B cell (primary cell): ENCODE results near the gene ID1. TPM values are rescaled to one million over a fixed set of nuclear protein-coding genes. Genes with fewer than 3 reads are reported as not detected.

Experiments
- ATAC-seq: fragments of 200-7000 bp; cut with Tn5 transposase; one replicate; pipeline ENCODE4 v1.10.0; 2021; ENCODE audit warnings: low read depth, mild to moderate bottlenecking, moderate number of reproducible peaks, moderate library complexity
- CTCF ChIA-PET: fragments of 350-600 bp; sonication (Branson Sonifier 250); formaldehyde crosslinking; loops from one replicate; lab custom pipeline; 2021; ENCODE audit warnings: antibody characterized with exemption, inconsistent platforms; lab: Charles Lee
- POLR2A ChIA-PET: fragments of 350-600 bp; sonication (Branson Sonifier 250); formaldehyde crosslinking; loops from one replicate; lab custom pipeline; 2021; ENCODE audit warnings: antibody characterized with exemption; lab: Charles Lee
- DNase-seq: peaks from one replicate; pipeline ENCODE4 v3.0.0; 2013
- H2AFZ ChIP-seq: 2 replicates; pipeline ENCODE4 v1.6.1; 2012; ENCODE audit warnings: mild to moderate bottlenecking, low read depth, low read length; ENCODE audit not compliant: insufficient read depth, poor library complexity, severe bottlenecking
- H3K27ac ChIP-seq, 2 donors: 1 replicate in 1 of 2; 2 replicates in 1 of 2; pipeline ENCODE4 v1.5.1; 2012 to 2013; ENCODE audit warnings: low read length in 2 of 2, mild to moderate bottlenecking in 2 of 2, moderate library complexity in 1 of 2
- H3K27me3 ChIP-seq, 4 experiments: fragments of 200-600 bp in 1 of 4; sonication (generic) in 1 of 4; replicated peaks in 1 of 4; 1 replicate in 2 of 4; 2 replicates in 2 of 4; pipeline versions ENCODE4 v1.6.1 to v1.7.0; 2013 to 2016; ENCODE audit warnings: low read length in 3 of 4, mild to moderate bottlenecking in 2 of 4, mixed read lengths in 1 of 4, moderate library complexity in 1 of 4; ENCODE audit not compliant: insufficient read depth in 4 of 4, control insufficient read depth in 3 of 4; ENCODE audit errors: control extremely low read depth in 1 of 4
- H3K36me3 ChIP-seq, 2 experiments: replicated peaks in 1 of 2; 1 replicate in 1 of 2; 2 replicates in 1 of 2; pipeline versions ENCODE4 v1.6.1 to v1.7.1; 2013; ENCODE audit warnings: low read length in 1 of 2; ENCODE audit not compliant: insufficient read depth in 2 of 2, control insufficient read depth in 1 of 2; ENCODE audit errors: control extremely low read depth in 1 of 2, extremely low read depth in 1 of 2
- H3K4me1 ChIP-seq, 2 donors: fragments of 200-600 bp in 1 of 2; sonication (generic) in 1 of 2; 1 replicate in 1 of 2; 2 replicates in 1 of 2; pipeline versions ENCODE4 v1.5.1 to v1.6.1; 2013 to 2017; ENCODE audit warnings: low read length in 2 of 2; ENCODE audit not compliant: control insufficient read depth in 2 of 2, insufficient read depth in 2 of 2
- H3K4me2 ChIP-seq: replicated peaks from 2 replicates; pipeline ENCODE3; 2012; ENCODE audit warnings: mild to moderate bottlenecking, low read depth, low read length; ENCODE audit not compliant: poor library complexity, severe bottlenecking
- H3K4me3 ChIP-seq, 5 experiments: fragments of 200-600 bp in 1 of 5; sonication (generic) in 1 of 5; 1 replicate in 3 of 5; 2 replicates in 2 of 5; pipeline versions ENCODE4 v1.5.1 to v1.7.0; 2011 to 2016; ENCODE audit warnings: low read length in 4 of 5, mild to moderate bottlenecking in 4 of 5, low read depth in 2 of 5, control low read depth in 1 of 5, moderate library complexity in 1 of 5; ENCODE audit not compliant: insufficient read depth in 1 of 5; ENCODE audit errors: control extremely low read depth in 1 of 5, extremely low read depth in 1 of 5
- H3K79me2 ChIP-seq: fragments of 200-600 bp; sonication (generic); one replicate; pipeline ENCODE4 v1.6.0; 2016; ENCODE audit warnings: low read length; ENCODE audit not compliant: control insufficient read depth, insufficient read depth
- H3K9ac ChIP-seq: fragments of 200-600 bp; sonication (generic); 2 replicates; pipeline ENCODE4 v1.6.1; 2017; ENCODE audit warnings: mild to moderate bottlenecking, low read length, moderate library complexity
- H3K9me3 ChIP-seq, 3 donors: one replicate each; pipeline versions ENCODE4 v1.6.1 to v1.7.1; 2013; ENCODE audit warnings: low read length in 2 of 3; ENCODE audit not compliant: control insufficient read depth in 2 of 3, insufficient read depth in 1 of 3; ENCODE audit errors: control extremely low read depth in 1 of 3
- H4K20me1 ChIP-seq: 2 replicates; pipeline ENCODE4 v1.6.0; 2012; ENCODE audit warnings: mild to moderate bottlenecking, low read length; ENCODE audit not compliant: insufficient read depth, control insufficient read depth, poor library complexity, severe bottlenecking
- H3K27ac Mint-ChIP-seq: one replicate; pipeline ENCODE4 v1.8.0; 2021; ENCODE audit warnings: mixed read lengths
- H3K27me3 Mint-ChIP-seq: one replicate; pipeline ENCODE4 v1.8.0; 2021; ENCODE audit warnings: mixed read lengths
- H3K4me1 Mint-ChIP-seq: one replicate; pipeline ENCODE4 v1.8.0; 2021; ENCODE audit warnings: mixed read lengths
- H3K4me3 Mint-ChIP-seq: one replicate; pipeline ENCODE4 v1.8.0; 2021; ENCODE audit warnings: mixed read lengths
- H3K9me3 Mint-ChIP-seq: one replicate; pipeline ENCODE4 v1.8.0; 2022; ENCODE audit warnings: mixed read lengths; ENCODE audit not compliant: insufficient read depth
- CTCF ChIP-seq: fragments of 200-600 bp; IDR thresholded peaks from one replicate; pipeline ENCODE4 v1.8.0; 2022; ENCODE audit warnings: antibody characterized with exemption, mild to moderate bottlenecking
- EZH2 ChIP-seq: IDR thresholded peaks from 2 replicates; pipeline ENCODE4 v1.6.1; 2012; ENCODE audit warnings: borderline replicate concordance, low read depth, mild to moderate bottlenecking, moderate library complexity, low read length; ENCODE audit not compliant: insufficient read depth, poor library complexity, severe bottlenecking
- WGBS: methylation state at CpG from one replicate; pipeline ENCODE4 v1.1.5; 2013; ENCODE audit warnings: missing lambda C conversion rate; ENCODE audit not compliant: insufficient coverage; 5-methylcytosine and 5-hydroxymethylcytosine counted together
- intact Hi-C: fragments of 100-400 bp; cut with micrococcal nuclease; formaldehyde crosslinking; loops from one replicate; pipeline ENCODE4 v1.10.0; 2022
- polyA plus RNA-seq: library from polyadenylated mRNA; depleted of rRNA; stranded (reverse); fragments of >200 nt; gene quantifications from 2 replicates; pipeline ENCODE4 v1.2.3, GENCODE V29; 2012
- total RNA-seq, 2 donors: library from RNA; stranded (reverse); fragments of 120-200 nt in 1 of 2; gene quantifications; 1 replicate in 1 of 2; 2 replicates in 1 of 2; pipeline versions ENCODE4 v1.2.3 to v1.2.4, GENCODE V29; 2013 to 2022

The ID1 gene
- total and polyA plus RNA-seq, 2 donors (not counting 1 experiment from before 2014, with no cell fraction given), result 4.4 to 68.2 TPM

DNA sequence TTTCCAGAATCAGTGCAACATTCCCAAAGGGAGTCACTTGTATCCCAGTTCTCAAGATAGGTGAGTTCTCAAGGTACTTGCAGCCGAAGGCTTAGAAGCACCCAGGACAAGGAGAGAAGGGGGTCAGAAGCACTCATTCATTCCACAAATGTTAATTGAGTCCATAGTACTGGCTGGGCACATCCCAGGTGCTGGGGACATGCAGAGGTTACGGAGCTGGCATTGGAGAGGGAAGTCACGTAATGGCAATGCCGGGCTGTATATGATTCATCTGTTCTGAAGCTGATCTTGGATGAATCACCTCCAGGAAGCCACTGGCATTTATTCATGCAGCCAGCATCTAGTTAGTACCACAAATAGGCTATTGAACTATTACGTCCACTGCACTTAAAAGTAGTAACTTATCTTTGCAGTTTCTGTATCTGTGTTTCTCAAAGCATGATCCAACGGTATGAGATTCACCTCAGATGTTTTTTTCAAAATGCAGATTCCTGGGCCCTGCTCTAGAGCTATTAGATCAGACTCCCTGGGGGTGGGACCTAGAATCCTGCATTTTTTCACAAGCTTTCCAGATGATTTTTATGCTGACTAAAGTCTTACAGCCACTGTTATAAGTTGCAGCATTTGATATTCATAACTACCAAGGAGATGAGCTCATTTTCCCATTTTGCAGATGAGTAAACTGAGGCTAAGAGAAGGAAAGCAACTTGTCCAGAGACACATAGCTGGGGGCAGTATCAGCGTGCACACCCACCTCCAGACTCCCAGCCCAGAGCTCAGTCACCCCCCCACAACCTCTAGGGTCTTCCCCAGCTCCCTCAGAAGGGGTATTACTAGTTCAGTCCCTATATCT, 44.1 kb upstream of the ID1 start:
- no peak overlapping the region for H3K4me2 ChIP-seq
- no peaks in the 10 kb centered on the region for H4K20me1 ChIP-seq

More for the DNA sequence above, 44.1 kb upstream of the ID1 start:
- no peaks in the 10 kb centered on the region for H3K27me3 Mint-ChIP-seq
- Histone ChIP-seq H3K4me1 (no peaks in the 10 kb centered on the region), H3K36me3 (peaks cover 10 to 42% of the 10 kb centered on the region in 2 experiments), H3K27ac (no peak overlapping the region), H2AFZ (no peak overlapping the region), H3K9me3 (no peaks in the 10 kb centered on the region), H3K9ac (no peak overlapping the region), H3K4me3 (no peak overlapping the region), H3K79me2 (no peaks in the 10 kb centered on the region), H3K27me3 (no peaks in the 10 kb centered on the region)
- TF ChIP-seq EZH2 (no peak), CTCF (no peak)
- H3K4me1 Mint-ChIP-seq, result no peaks in the 10 kb centered on the region
- H3K9me3 Mint-ChIP-seq, result no peaks in the 10 kb centered on the region
- no peak for DNase-seq
- H3K4me3 Mint-ChIP-seq, result no peak overlapping the region
- WGBS, result 95% methylated on average over 7 of the region's 7 CpGs
- no peak for ATAC-seq
- ChIA-PET CTCF (interaction anchor here (0.6 to 15.1 kb wide), 22 partner anchors 9 to 1334 kb away, joined by 3 to 587 read pairs (median 4); partner anchors contain the start of gene ID1), POLR2A (no interaction called here)
- intact Hi-C loops, result loop anchor here (1.0 kb wide), 1 partner anchor 51 kb away; no protein-coding TSS in a partner anchor
- no peak overlapping the region for H3K27ac Mint-ChIP-seq
